Prostate gland (tissue), 2 donors: Measurements from ENCODE around the gene NCKIPSD. TPM values are rescaled to one million over a fixed set of nuclear protein-coding genes. Genes with fewer than 3 reads are reported as not detected.

ENCODE experiments used
- DNase-seq: peaks from one replicate; pipeline ENCODE4 v3.0.0-alpha.2; 2019; ENCODE audit warnings: low spot score
- H3K27ac ChIP-seq, 2 donors: fragments of 200-600 bp; sonication (generic); 2 replicates each; pipeline ENCODE4 v1.5.1; 2017 to 2019
- H3K27me3 ChIP-seq: fragments of 200-600 bp; sonication (generic); replicated peaks from 2 replicates; pipeline ENCODE4 v1.5.1; 2019; ENCODE audit not compliant: insufficient read depth
- H3K36me3 ChIP-seq, 2 donors: fragments of 200-600 bp; sonication (generic); 1 replicate in 1 of 2; 2 replicates in 1 of 2; pipeline versions ENCODE4 v1.5.1 to v1.8.1; 2017 to 2019
- H3K4me1 ChIP-seq: fragments of 200-600 bp; sonication (generic); replicated peaks from 2 replicates; pipeline ENCODE4 v1.5.1; 2019
- H3K4me3 ChIP-seq, 2 donors: fragments of 200-600 bp; sonication (generic); 2 replicates each; pipeline ENCODE4 v1.5.1; 2017 to 2019
- H3K9me3 ChIP-seq: fragments of 200-600 bp; sonication (generic); 2 replicates; pipeline ENCODE4 v1.5.1; 2017
- CTCF ChIP-seq, 4 experiments: fragments of 200-600 bp in 2 of 4; fragments of 450-650 bp in 2 of 4; sonication (generic) in 2 of 4; IDR thresholded peaks; 1 replicate in 3 of 4; 2 replicates in 1 of 4; pipeline ENCODE4 v1.5.1; 2016 to 2019; ENCODE audit warnings: antibody characterized with exemption in 4 of 4, mild to moderate bottlenecking in 2 of 4, moderate library complexity in 2 of 4
- POLR2A ChIP-seq: fragments of 450-650 bp; IDR thresholded peaks from one replicate; pipeline ENCODE4 v1.6.1; 2016; ENCODE audit warnings: antibody characterized with exemption, mild to moderate bottlenecking
- POLR2AphosphoS5 ChIP-seq: sonication (generic); formaldehyde crosslinking; IDR thresholded peaks from one replicate; pipeline ENCODE4 v1.6.1; 2017; ENCODE audit warnings: antibody characterized with exemption
- WGBS: methylation state at CpG from one replicate; pipeline ENCODE4 v1.1.5; 2018; 5-methylcytosine and 5-hydroxymethylcytosine counted together
- intact Hi-C: fragments of 100-400 bp; cut with DNase I; formaldehyde crosslinking; loops from one replicate; pipeline ENCODE4 v1.14.2; 2022
- total RNA-seq, 2 donors: library from RNA; depleted of rRNA; stranded (reverse); fragments of >200 nt; gene quantifications; one replicate each; pipeline ENCODE4 v1.1.0, GENCODE V29; 2016

The NCKIPSD gene
- total RNA-seq, 2 donors from 2014 or later = 32.9 to 83.3 TPM

DNA sequence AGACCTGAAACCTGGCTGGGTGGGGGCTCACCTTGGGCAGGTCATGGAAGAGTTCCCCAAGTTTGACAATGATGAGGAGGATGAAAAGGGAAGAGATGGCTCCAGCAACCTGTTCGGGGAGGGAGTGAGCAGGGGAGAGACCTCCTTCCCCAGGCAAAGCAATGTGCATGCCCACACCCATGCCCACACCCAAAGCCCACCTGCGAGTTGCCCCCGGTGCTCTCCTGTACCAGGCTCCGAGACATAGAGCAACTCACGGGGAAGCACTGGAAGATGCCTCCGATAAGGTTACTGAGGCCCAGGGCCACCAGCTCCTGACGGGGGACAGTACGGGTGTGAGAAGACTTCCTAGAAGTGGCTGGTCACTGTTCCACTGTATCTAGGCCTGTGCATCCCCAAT is 55.3 kb downstream of the NCKIPSD start:
- peaks cover 3 to 5% of the 10 kb centered on the region in 2 donors for H3K36me3 ChIP-seq
- H3K27ac ChIP-seq = no peak overlapping the region
- 89% methylated on average over 8 of the region's 8 CpGs for WGBS
- DNase-seq = no peak
- H3K9me3 ChIP-seq = no peaks in the 10 kb centered on the region
- H3K4me3 ChIP-seq = no peak overlapping the region
- intact Hi-C loops = no loop called here
- TF ChIP-seq POLR2A (no peak), CTCF (IDR thresholded peaks at IDR 0.05) (no peak), POLR2AphosphoS5 (no peak)
- H3K4me1 ChIP-seq = peaks cover 7% of the 10 kb centered on the region
- H3K27me3 ChIP-seq = no peaks in the 10 kb centered on the region

- intact Hi-C loops = no loop called here
- TF ChIP-seq POLR2AphosphoS5 = no peak
- no peak for TF ChIP-seq CTCF (IDR thresholded peaks at IDR 0.05)
- TF ChIP-seq POLR2A = no peak
- no peak for DNase-seq
- Histone ChIP-seq H3K4me3 (no peak overlapping the region), H3K27ac (no peak overlapping the region), H3K36me3 (peaks cover 3 to 5% of the 10 kb centered on the region in 2 donors), H3K27me3 (no peaks in the 10 kb centered on the region), H3K9me3 (no peaks in the 10 kb centered on the region), H3K4me1 (peaks cover 7% of the 10 kb centered on the region)
- WGBS = 97% methylated on average over 12 of the region's 12 CpGs
Observed at GRCh38 chr3:48629894-48630293, 55.8 kb downstream of the NCKIPSD start.

DNA sequence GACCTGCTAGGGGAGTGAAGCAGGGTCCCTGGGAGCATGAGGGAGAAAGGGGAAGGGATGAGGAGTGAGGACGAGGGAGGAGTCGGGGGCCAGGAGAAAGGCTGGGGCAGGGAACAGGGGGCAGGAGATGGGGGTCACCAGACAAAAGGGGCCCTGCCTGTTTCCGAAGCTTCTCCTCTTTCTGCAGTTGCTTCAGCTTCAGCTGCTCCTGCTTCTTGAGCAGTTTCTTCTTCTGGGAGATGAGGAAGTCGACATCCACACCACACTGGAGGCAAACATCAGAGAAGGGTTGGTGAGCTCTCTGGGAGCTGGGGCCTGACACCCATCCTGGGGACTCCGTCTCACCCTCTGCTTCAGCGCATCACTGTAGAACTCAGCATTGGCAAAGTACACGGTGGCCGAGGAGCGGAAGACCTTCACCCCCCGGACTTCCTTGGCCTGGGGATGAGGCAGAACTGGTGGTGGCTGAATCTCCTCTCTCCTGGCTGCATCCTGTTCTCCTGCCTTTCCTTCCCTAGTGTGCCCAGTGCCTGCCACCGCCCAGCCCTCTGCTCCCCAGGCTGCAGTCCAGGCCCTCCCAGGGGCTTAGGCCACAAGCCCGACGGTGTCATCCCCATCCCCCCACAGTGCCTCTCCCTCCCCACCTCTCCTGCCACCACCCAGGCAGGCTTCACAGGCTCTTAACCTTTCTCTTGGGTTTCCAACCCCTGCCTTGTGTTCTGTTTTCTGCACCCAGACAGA is 57.3 kb downstream of the NCKIPSD start:
- WGBS = 88% methylated on average over 13 of the region's 13 CpGs
- intact Hi-C loops = no loop called here
- no peak for TF ChIP-seq POLR2AphosphoS5
- no peak for TF ChIP-seq CTCF (IDR thresholded peaks at IDR 0.05)
- TF ChIP-seq POLR2A = no peak
- DNase-seq = no peak
- Histone ChIP-seq H3K9me3 (no peaks in the 10 kb centered on the region), H3K36me3 (peaks cover 3 to 5% of the 10 kb centered on the region in 2 donors), H3K4me1 (no peaks in the 10 kb centered on the region), H3K4me3 (no peak overlapping the region), H3K27ac (no peak overlapping the region), H3K27me3 (no peaks in the 10 kb centered on the region)

- no peaks in the 10 kb centered on the region for H3K4me1 ChIP-seq
- intact Hi-C loops = no loop called here
- peaks cover 0 to 3% of the 10 kb centered on the region in 2 donors for H3K36me3 ChIP-seq
- TF ChIP-seq POLR2AphosphoS5 = no peak
- no peak for TF ChIP-seq CTCF (IDR thresholded peaks at IDR 0.05)
- TF ChIP-seq POLR2A = no peak
- H3K9me3 ChIP-seq = no peaks in the 10 kb centered on the region
- H3K27me3 ChIP-seq = no peaks in the 10 kb centered on the region
- no peak overlapping the region for H3K27ac ChIP-seq
- 93% methylated on average over 6 of the region's 6 CpGs for WGBS
- H3K4me3 ChIP-seq = no peak overlapping the region
- DNase-seq = no peak
Observed at GRCh38 chr3:48625600-48625999, 60.1 kb downstream of the NCKIPSD start.

DNA sequence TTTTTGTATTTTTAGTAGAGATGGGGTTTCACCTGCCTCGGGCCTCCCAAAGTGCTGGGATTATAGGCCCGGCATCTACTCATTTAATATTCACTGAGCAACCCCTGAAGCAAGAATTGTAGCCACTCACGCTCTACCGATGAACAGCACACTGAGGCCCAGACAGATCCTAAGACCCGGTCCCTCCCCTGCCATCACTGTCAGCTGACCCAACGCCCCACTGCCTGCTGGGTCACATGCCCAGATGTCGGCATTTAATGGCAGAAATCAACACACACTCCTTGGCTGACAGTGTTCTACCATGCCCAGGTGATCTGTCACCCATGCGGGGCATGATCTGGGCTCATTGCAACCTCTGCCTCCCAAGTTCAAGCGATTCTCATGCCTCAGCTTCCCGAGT is 60.9 kb downstream of the NCKIPSD start:
- Histone ChIP-seq H3K36me3 (peaks cover 0 to 3% of the 10 kb centered on the region in 2 donors), H3K4me1 (no peaks in the 10 kb centered on the region), H3K9me3 (no peaks in the 10 kb centered on the region), H3K4me3 (no peak overlapping the region), H3K27me3 (no peaks in the 10 kb centered on the region), H3K27ac (peak overlapping the region in 1 of 2 donors; percentile 46)
- TF ChIP-seq CTCF (IDR thresholded peaks at IDR 0.05) = no peak
- TF ChIP-seq POLR2A = no peak
- no peak for TF ChIP-seq POLR2AphosphoS5
- intact Hi-C loops = no loop called here
- DNase-seq = no peak
- 89% methylated on average over 10 of the region's 10 CpGs for WGBS
